GM12865 (cell line): Measurements from ENCODE around the gene S100A6.

ENCODE experiments used
- DNase-seq: peaks from one replicate; pipeline ENCODE4 v3.0.0; 2010; ENCODE audit warnings: low read depth
- H3K4me3 ChIP-seq: 2 replicates; pipeline ENCODE4 v1.5.1; 2011; ENCODE audit warnings: mild to moderate bottlenecking, low read depth, low read length, control low read depth
- CTCF ChIP-seq: IDR thresholded peaks from 2 replicates; pipeline ENCODE4 v1.5.1; 2011; ENCODE audit warnings: low read length, control low read depth, low read depth, inconsistent platforms; ENCODE audit not compliant: insufficient read depth; ENCODE audit errors: missing control alignments

Gene S100A6

GRCh38 chr1:153506386-153506785, 29.4 kb downstream of the S100A6 start:
- no peak overlapping the region for H3K4me3 ChIP-seq
- no peak for DNase-seq
- no peak for TF ChIP-seq CTCF

GRCh38 chr1:153505576-153505975, 30.2 kb downstream of the S100A6 start:
- DNase-seq = no peak
- H3K4me3 ChIP-seq = no peak overlapping the region
- TF ChIP-seq CTCF = no peak

- no peak overlapping the region for H3K4me3 ChIP-seq
- no peak for DNase-seq
- TF ChIP-seq CTCF = no peak
Observed at GRCh38 chr1:153503766-153504165, 32.0 kb downstream of the S100A6 start.

GRCh38 chr1:153498746-153499145, 37.0 kb downstream of the S100A6 start:
- no peak for DNase-seq
- no peak for TF ChIP-seq CTCF
- H3K4me3 ChIP-seq = no peak overlapping the region

GRCh38 chr1:153495536-153495935, 40.3 kb downstream of the S100A6 start:
- H3K4me3 ChIP-seq = no peak overlapping the region
- no peak for DNase-seq
- TF ChIP-seq CTCF = no peak

GRCh38 chr1:153494976-153495535, 40.7 kb downstream of the S100A6 start:
- peak; percentile 69 for DNase-seq

More at GRCh38 chr1:153494976-153495535, 40.7 kb downstream of the S100A6 start:
- H3K4me3 ChIP-seq = no peak overlapping the region
- TF ChIP-seq CTCF = peak; percentile 90
